ENCODE measurements around the gene STMND1.
"Not testable (repeated sequence)": the region's sequence is repeated elsewhere in the genome, so short reads cannot be mapped to it uniquely, and the experiment has no call there.

Gene STMND1

GRCh38 chr6:17061097-17061496, 40.8 kb upstream of the STMND1 start:
- CTCF ChIA-PET, result interaction anchor here (1.9 kb wide), 1 partner anchor 25 kb away, joined by 6 read pairs; no protein-coding TSS in a partner anchor
- DNase-seq (ENCODE audit: low read depth, low spot score), result no peak
- H3K4me3 ChIP-seq (ENCODE audit: low read depth, low read length), result no peak overlapping the region
- POLR2A ChIA-PET, result no interaction called here
- TF ChIP-seq, protein P1, sequence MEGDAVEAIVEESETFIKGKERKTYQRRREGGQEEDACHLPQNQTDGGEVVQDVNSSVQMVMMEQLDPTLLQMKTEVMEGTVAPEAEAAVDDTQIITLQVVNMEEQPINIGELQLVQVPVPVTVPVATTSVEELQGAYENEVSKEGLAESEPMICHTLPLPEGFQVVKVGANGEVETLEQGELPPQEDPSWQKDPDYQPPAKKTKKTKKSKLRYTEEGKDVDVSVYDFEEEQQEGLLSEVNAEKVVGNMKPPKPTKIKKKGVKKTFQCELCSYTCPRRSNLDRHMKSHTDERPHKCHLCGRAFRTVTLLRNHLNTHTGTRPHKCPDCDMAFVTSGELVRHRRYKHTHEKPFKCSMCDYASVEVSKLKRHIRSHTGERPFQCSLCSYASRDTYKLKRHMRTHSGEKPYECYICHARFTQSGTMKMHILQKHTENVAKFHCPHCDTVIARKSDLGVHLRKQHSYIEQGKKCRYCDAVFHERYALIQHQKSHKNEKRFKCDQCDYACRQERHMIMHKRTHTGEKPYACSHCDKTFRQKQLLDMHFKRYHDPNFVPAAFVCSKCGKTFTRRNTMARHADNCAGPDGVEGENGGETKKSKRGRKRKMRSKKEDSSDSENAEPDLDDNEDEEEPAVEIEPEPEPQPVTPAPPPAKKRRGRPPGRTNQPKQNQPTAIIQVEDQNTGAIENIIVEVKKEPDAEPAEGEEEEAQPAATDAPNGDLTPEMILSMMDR (IDR thresholded peaks at IDR 0.05; ENCODE audit: insufficient read depth, low read length, missing control alignments), result no peak

GRCh38 chr6:17062871-17063440, 38.9 kb upstream of the STMND1 start:
- no peak for DNase-seq (ENCODE audit: low read depth, low spot score)
- ChIA-PET CTCF (interaction anchor here (1.2 kb wide), 1 partner anchor 24 kb away, joined by 4 read pairs; no protein-coding TSS in a partner anchor), POLR2A (no interaction called here)
- TF ChIP-seq, protein P1 (IDR thresholded peaks at IDR 0.05; ENCODE audit: insufficient read depth, low read length, missing control alignments), result no peak
- H3K4me3 ChIP-seq (ENCODE audit: low read depth, low read length), result no peak overlapping the region

GRCh38 chr6:17064975-17065374, 36.9 kb upstream of the STMND1 start:
- TF ChIP-seq, protein P1 (IDR thresholded peaks at IDR 0.05; ENCODE audit: insufficient read depth, low read length, missing control alignments), result no peak
- H3K4me3 ChIP-seq (ENCODE audit: low read depth, low read length), result no peak overlapping the region
- ChIA-PET POLR2A (no interaction called here), CTCF (interaction anchor here (0.7 to 1.1 kb wide), 2 partner anchors 21 to 24 kb away, joined by 3 read pairs; no protein-coding TSS in a partner anchor)
- no peak for DNase-seq (ENCODE audit: low read depth, low spot score)

DNA sequence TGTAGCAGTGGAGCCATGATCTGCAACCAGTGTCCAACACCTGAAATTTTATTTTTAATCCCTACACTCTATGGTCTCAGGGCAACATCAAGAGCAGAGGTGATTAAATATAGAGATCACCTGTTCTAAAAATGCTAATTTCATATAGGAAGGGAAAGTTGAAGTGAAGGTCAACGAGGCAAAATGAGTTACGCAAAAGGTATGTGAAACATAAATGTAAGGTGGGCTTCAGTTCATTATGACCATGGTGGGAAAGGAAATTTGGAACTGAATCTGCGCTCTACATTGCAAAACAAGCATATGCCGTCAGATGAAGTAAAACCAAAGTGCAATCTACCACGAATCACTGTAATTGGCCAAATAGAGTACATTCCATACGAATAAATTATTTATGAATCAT, 35.2 kb upstream of the STMND1 start:
- no peak for DNase-seq (ENCODE audit: low read depth, low spot score)
- H3K4me3 ChIP-seq (ENCODE audit: low read depth, low read length), result no peak overlapping the region
- CTCF ChIA-PET, result interaction anchor here (0.9 kb wide), 2 partner anchors 19 to 303 kb away, joined by 3 to 5 read pairs; no protein-coding TSS in a partner anchor
- POLR2A ChIA-PET, result no interaction called here
- TF ChIP-seq, protein P1 (IDR thresholded peaks at IDR 0.05; ENCODE audit: insufficient read depth, low read length, missing control alignments), result no peak

GRCh38 chr6:17068972-17069371, 32.9 kb upstream of the STMND1 start:
- DNase-seq (ENCODE audit: low read depth, low spot score); CTCF ChIA-PET; H3K4me3 ChIP-seq (ENCODE audit: low read depth, low read length); POLR2A ChIA-PET: not testable (repeated sequence)

- H3K4me3 ChIP-seq (ENCODE audit: low read depth, low read length); POLR2A ChIA-PET; CTCF ChIA-PET; DNase-seq (ENCODE audit: low read depth, low spot score): not testable (repeated sequence)
These were observed 31.4 kb upstream of the STMND1 start for GRCh38 chr6:17070400-17070799.

- POLR2A ChIA-PET; H3K4me3 ChIP-seq (ENCODE audit: low read depth, low read length); DNase-seq (ENCODE audit: low read depth, low spot score): not testable (repeated sequence)
- CTCF ChIA-PET, result interaction anchor here (1.1 to 1.9 kb wide), 2 partner anchors 11 to 13 kb away, joined by 4 to 5 read pairs; no protein-coding TSS in a partner anchor
These were observed 28.3 kb upstream of the STMND1 start for GRCh38 chr6:17073596-17073995.

DNA sequence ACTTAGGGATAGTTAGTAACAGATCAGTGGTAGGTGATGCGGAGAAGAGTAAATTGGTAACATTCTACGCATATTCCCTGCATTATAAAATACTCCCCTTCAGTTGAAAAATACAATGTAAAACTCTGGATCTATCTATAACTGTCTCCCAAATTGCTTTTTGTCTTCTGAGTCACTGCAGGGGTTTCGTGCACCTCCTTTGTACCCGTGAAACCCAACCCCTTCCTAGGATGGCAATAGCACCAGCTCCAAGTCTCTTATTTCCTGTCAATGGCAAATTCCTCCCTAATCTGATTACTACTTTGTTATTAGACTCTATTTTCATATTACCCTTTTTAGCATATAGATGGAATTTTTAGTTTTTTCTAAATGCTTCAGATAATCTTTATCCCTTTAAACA, 20.6 kb upstream of the STMND1 start:
- TF ChIP-seq, protein P1 (IDR thresholded peaks at IDR 0.05; ENCODE audit: insufficient read depth, low read length, missing control alignments), result no peak
- ChIA-PET CTCF (interaction anchor here (0.9 to 2.0 kb wide), 2 partner anchors 9 to 318 kb away, joined by 3 to 5 read pairs; no protein-coding TSS in a partner anchor), POLR2A (no interaction called here)
- no peak overlapping the region for H3K4me3 ChIP-seq (ENCODE audit: low read depth, low read length)
- DNase-seq (ENCODE audit: low read depth, low spot score), result no peak
